ENCODE data around the gene SLC25A11.

Gene SLC25A11

DNA sequence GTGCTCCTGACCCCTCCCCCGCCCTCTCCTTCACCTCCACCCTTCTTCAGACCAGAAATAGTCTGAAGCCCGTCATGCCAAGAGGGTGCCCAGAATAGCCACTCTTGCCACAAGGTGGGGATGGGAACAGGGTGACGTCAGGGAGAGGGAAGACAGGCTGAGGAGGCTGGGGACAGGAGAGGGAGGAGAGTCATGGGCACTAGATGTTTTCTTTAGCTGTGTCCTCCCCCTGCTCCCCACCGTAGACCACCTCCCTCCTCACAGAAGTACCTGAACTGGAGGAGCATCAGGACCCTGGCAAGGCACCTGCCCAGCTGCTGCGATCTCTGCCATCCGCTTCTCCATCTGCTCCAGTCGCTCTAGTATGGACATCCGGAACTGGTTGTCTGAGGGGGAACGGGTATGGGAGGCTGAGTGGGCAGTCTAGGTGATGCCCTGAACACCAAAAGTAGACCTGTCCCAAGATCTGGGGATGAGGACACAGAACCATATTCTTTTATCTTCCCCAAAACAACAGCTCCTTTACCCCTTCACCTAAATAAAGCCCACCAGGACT, 34.3 kb upstream of the SLC25A11 start:
- Histone ChIP-seq H3K9ac (ENCODE audit: low read length) (no peak overlapping the region), H4K91ac (ENCODE audit: low read depth, low read length) (no peak overlapping the region), H4K8ac (ENCODE audit: low read depth, low read length) (no peak overlapping the region), H3K9me3 (ENCODE audit: insufficient read depth, low read depth, low read length) (no peaks in the 10 kb centered on the region), H2BK12ac (ENCODE audit: low read length) (no peak overlapping the region), H3K4me3 (ENCODE audit: low read depth, low read length) (no peak overlapping the region), H3K4me1 (ENCODE audit: control insufficient read depth in 1 of 2, insufficient read depth in 2 of 2, low read length in 2 of 2) (peaks cover 10% of the 10 kb centered on the region in 2 experiments), H2AFZ (ENCODE audit: insufficient read depth, low read length, poor library complexity) (no peak overlapping the region), H2BK120ac (ENCODE audit: insufficient read depth, low read length, poor library complexity) (no peak overlapping the region), H3K36me3 (ENCODE audit: control insufficient read depth in 1 of 2, insufficient read depth in 2 of 2, low read length in 2 of 2) (peaks cover 43 to 45% of the 10 kb centered on the region in 2 experiments), H2BK5ac (ENCODE audit: low read depth, low read length, poor library complexity) (no peak overlapping the region), H3K27ac (ENCODE audit: low read depth, low read length) (no peak overlapping the region), H3K79me1 (ENCODE audit: low read length) (peaks cover 4% of the 10 kb centered on the region), H2AK5ac (ENCODE audit: low read length) (no peak overlapping the region), H3K4me2 (ENCODE audit: low read length) (no peak overlapping the region), H3K23ac (ENCODE audit: low read length) (no peak overlapping the region), H3K79me2 (ENCODE audit: control insufficient read depth, insufficient read depth, low read length, poor library complexity) (peaks cover 3% of the 10 kb centered on the region), H4K12ac (ENCODE audit: low read depth, low read length) (no peak overlapping the region), H3K27me3 (ENCODE audit: insufficient read depth, low read length) (no peaks in the 10 kb centered on the region), H3K4ac (ENCODE audit: low read depth, low read length) (no peak overlapping the region), H3K18ac (ENCODE audit: low read length) (no peak overlapping the region), H3K14ac (ENCODE audit: low read length) (no peak overlapping the region)
- no CpG with 5 or more reads among the region's 9 CpGs for WGBS (ENCODE audit: extremely low coverage, insufficient coverage, insufficient read length)
- DNase-seq, result no peak

GRCh38 chr17:4973256-4974114, 33.6 kb upstream of the SLC25A11 start:
- H2AK5ac ChIP-seq (ENCODE audit: low read length), result no peak overlapping the region
- no peak overlapping the region for H3K9ac ChIP-seq (ENCODE audit: low read length)
- H3K27me3 ChIP-seq (ENCODE audit: insufficient read depth, low read length), result no peaks in the 10 kb centered on the region
- H3K36me3 ChIP-seq (ENCODE audit: control insufficient read depth in 1 of 2, insufficient read depth in 2 of 2, low read length in 2 of 2), result peaks cover 40 to 41% of the 10 kb centered on the region in 2 experiments
- H4K8ac ChIP-seq (ENCODE audit: low read depth, low read length), result no peak overlapping the region
- peaks cover 10% of the 10 kb centered on the region for H3K79me1 ChIP-seq (ENCODE audit: low read length)
- H3K23ac ChIP-seq (ENCODE audit: low read length), result no peak overlapping the region
- H3K18ac ChIP-seq (ENCODE audit: low read length), result no peak overlapping the region
- no peak for DNase-seq
- H4K12ac ChIP-seq (ENCODE audit: low read depth, low read length), result no peak overlapping the region
- no peak overlapping the region for H3K14ac ChIP-seq (ENCODE audit: low read length)
- H3K79me2 ChIP-seq (ENCODE audit: control insufficient read depth, insufficient read depth, low read length, poor library complexity), result peaks cover 10% of the 10 kb centered on the region
- no peak overlapping the region for H3K4me2 ChIP-seq (ENCODE audit: low read length)
- H2BK120ac ChIP-seq (ENCODE audit: insufficient read depth, low read length, poor library complexity), result no peak overlapping the region
- no peak overlapping the region for H2BK12ac ChIP-seq (ENCODE audit: low read length)
- no peak overlapping the region for H3K4me3 ChIP-seq (ENCODE audit: low read depth, low read length)
- WGBS (ENCODE audit: extremely low coverage, insufficient coverage, insufficient read length), result no CpG with 5 or more reads among the region's 10 CpGs
- no peak overlapping the region for H3K4ac ChIP-seq (ENCODE audit: low read depth, low read length)
- peaks cover 15 to 16% of the 10 kb centered on the region in 2 experiments for H3K4me1 ChIP-seq (ENCODE audit: control insufficient read depth in 1 of 2, insufficient read depth in 2 of 2, low read length in 2 of 2)
- no peaks in the 10 kb centered on the region for H3K9me3 ChIP-seq (ENCODE audit: insufficient read depth, low read depth, low read length)
- H2AFZ ChIP-seq (ENCODE audit: insufficient read depth, low read length, poor library complexity), result no peak overlapping the region
- H4K91ac ChIP-seq (ENCODE audit: low read depth, low read length), result no peak overlapping the region
- H3K27ac ChIP-seq (ENCODE audit: low read depth, low read length), result no peak overlapping the region
- no peak overlapping the region for H2BK5ac ChIP-seq (ENCODE audit: low read depth, low read length, poor library complexity)

- Histone ChIP-seq H3K36me3 (ENCODE audit: control insufficient read depth in 1 of 2, insufficient read depth in 2 of 2, low read length in 2 of 2) (peaks cover 34 to 36% of the 10 kb centered on the region in 2 experiments), H3K4me2 (ENCODE audit: low read length) (no peak overlapping the region), H4K8ac (ENCODE audit: low read depth, low read length) (no peak overlapping the region), H3K79me2 (ENCODE audit: control insufficient read depth, insufficient read depth, low read length, poor library complexity) (peaks cover 15% of the 10 kb centered on the region), H3K4ac (ENCODE audit: low read depth, low read length) (no peak overlapping the region), H4K12ac (ENCODE audit: low read depth, low read length) (no peak overlapping the region), H3K9ac (ENCODE audit: low read length) (no peak overlapping the region), H3K27me3 (ENCODE audit: insufficient read depth, low read length) (no peaks in the 10 kb centered on the region), H4K91ac (ENCODE audit: low read depth, low read length) (no peak overlapping the region), H2BK12ac (ENCODE audit: low read length) (no peak overlapping the region), H2BK5ac (ENCODE audit: low read depth, low read length, poor library complexity) (no peak overlapping the region), H3K4me1 (ENCODE audit: control insufficient read depth in 1 of 2, insufficient read depth in 2 of 2, low read length in 2 of 2) (peaks cover 15 to 16% of the 10 kb centered on the region in 2 experiments), H2AK5ac (ENCODE audit: low read length) (no peak overlapping the region), H3K4me3 (ENCODE audit: low read depth, low read length) (no peak overlapping the region), H3K23ac (ENCODE audit: low read length) (no peak overlapping the region), H3K9me3 (ENCODE audit: insufficient read depth, low read depth, low read length) (no peaks in the 10 kb centered on the region), H2AFZ (ENCODE audit: insufficient read depth, low read length, poor library complexity) (no peak overlapping the region), H3K79me1 (ENCODE audit: low read length) (peaks cover 17% of the 10 kb centered on the region), H2BK120ac (ENCODE audit: insufficient read depth, low read length, poor library complexity) (no peak overlapping the region), H3K27ac (ENCODE audit: low read depth, low read length) (no peak overlapping the region), H3K14ac (ENCODE audit: low read length) (no peak overlapping the region), H3K18ac (ENCODE audit: low read length) (no peak overlapping the region)
- DNase-seq, result no peak
- no CpG with 5 or more reads among the region's 12 CpGs for WGBS (ENCODE audit: extremely low coverage, insufficient coverage, insufficient read length)
These were observed 32.9 kb upstream of the SLC25A11 start for GRCh38 chr17:4972752-4973151.

DNA sequence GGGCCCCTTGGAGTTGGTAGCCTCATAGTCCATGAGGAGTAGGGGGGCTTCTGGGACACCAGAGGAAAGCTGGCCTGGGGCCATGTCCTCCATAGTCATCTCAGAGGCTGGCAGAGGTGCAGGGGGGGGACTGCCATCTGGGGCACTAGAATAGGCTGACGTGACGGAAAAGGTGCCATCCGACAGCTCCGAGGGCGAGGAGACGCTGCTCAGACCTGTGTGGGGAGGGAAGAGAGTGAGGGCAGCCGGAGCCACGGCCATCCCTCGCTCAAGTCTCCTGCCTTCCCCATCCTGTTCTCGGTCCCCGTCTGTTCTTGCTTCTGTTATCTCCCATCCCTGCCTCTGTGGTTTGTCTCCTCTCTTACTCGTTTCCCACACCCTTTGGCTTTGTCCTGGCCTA, 32.5 kb upstream of the SLC25A11 start:
- H3K79me2 ChIP-seq (ENCODE audit: control insufficient read depth, insufficient read depth, low read length, poor library complexity), result peaks cover 15% of the 10 kb centered on the region
- H2AK5ac ChIP-seq (ENCODE audit: low read length), result no peak overlapping the region
- no peak overlapping the region for H3K27ac ChIP-seq (ENCODE audit: low read depth, low read length)
- no peak for DNase-seq
- no peak overlapping the region for H4K91ac ChIP-seq (ENCODE audit: low read depth, low read length)
- no peak overlapping the region for H3K23ac ChIP-seq (ENCODE audit: low read length)
- H4K8ac ChIP-seq (ENCODE audit: low read depth, low read length), result no peak overlapping the region
- H3K27me3 ChIP-seq (ENCODE audit: insufficient read depth, low read length), result no peaks in the 10 kb centered on the region
- peaks cover 30 to 34% of the 10 kb centered on the region in 2 experiments for H3K36me3 ChIP-seq (ENCODE audit: control insufficient read depth in 1 of 2, insufficient read depth in 2 of 2, low read length in 2 of 2)
- no peak overlapping the region for H3K9ac ChIP-seq (ENCODE audit: low read length)
- no CpG with 5 or more reads among the region's 12 CpGs for WGBS (ENCODE audit: extremely low coverage, insufficient coverage, insufficient read length)
- H3K4me3 ChIP-seq (ENCODE audit: low read depth, low read length), result no peak overlapping the region
- no peak overlapping the region for H4K12ac ChIP-seq (ENCODE audit: low read depth, low read length)
- peaks cover 15 to 16% of the 10 kb centered on the region in 2 experiments for H3K4me1 ChIP-seq (ENCODE audit: control insufficient read depth in 1 of 2, insufficient read depth in 2 of 2, low read length in 2 of 2)
- H2BK5ac ChIP-seq (ENCODE audit: low read depth, low read length, poor library complexity), result no peak overlapping the region
- no peak overlapping the region for H3K4ac ChIP-seq (ENCODE audit: low read depth, low read length)
- H3K4me2 ChIP-seq (ENCODE audit: low read length), result no peak overlapping the region
- H2AFZ ChIP-seq (ENCODE audit: insufficient read depth, low read length, poor library complexity), result no peak overlapping the region
- H3K18ac ChIP-seq (ENCODE audit: low read length), result no peak overlapping the region
- H3K79me1 ChIP-seq (ENCODE audit: low read length), result peaks cover 20% of the 10 kb centered on the region
- no peak overlapping the region for H2BK120ac ChIP-seq (ENCODE audit: insufficient read depth, low read length, poor library complexity)
- no peak overlapping the region for H3K14ac ChIP-seq (ENCODE audit: low read length)
- H2BK12ac ChIP-seq (ENCODE audit: low read length), result no peak overlapping the region
- no peaks in the 10 kb centered on the region for H3K9me3 ChIP-seq (ENCODE audit: insufficient read depth, low read depth, low read length)

Data from trophoblast cell (in vitro differentiated cells and primary cell).